Measurements from ENCODE around the gene FARS2. TPM values are rescaled to one million over a fixed set of nuclear protein-coding genes. Genes with fewer than 3 reads are reported as not detected.
"Not testable (repeated sequence)": the region's sequence is repeated elsewhere in the genome, so short reads cannot be mapped to it uniquely, and the experiment has no call there.

The FARS2 gene
- total RNA-seq, 4 donors from 2014 or later: 16.4 to 26.1 (median 21.4) TPM

GRCh38 chr6:5785249-5785648 is 523.9 kb downstream of the FARS2 start:
- WGBS, 2 donors: 63 to 66% methylated on average over 8 of the region's 8 CpGs
- Histone ChIP-seq H3K27ac (no peak overlapping the region), H3K4me3 (no peak overlapping the region), H3K27me3 (no peaks in the 10 kb centered on the region), H3K36me3 (peaks cover 0 to 3% (median 0%) of the 10 kb centered on the region in 3 donors), H3K9me3 (no peaks in the 10 kb centered on the region), H3K4me1 (peaks cover 0 to 6% (median 0%) of the 10 kb centered on the region in 4 donors)
- TF ChIP-seq, protein P1, sequence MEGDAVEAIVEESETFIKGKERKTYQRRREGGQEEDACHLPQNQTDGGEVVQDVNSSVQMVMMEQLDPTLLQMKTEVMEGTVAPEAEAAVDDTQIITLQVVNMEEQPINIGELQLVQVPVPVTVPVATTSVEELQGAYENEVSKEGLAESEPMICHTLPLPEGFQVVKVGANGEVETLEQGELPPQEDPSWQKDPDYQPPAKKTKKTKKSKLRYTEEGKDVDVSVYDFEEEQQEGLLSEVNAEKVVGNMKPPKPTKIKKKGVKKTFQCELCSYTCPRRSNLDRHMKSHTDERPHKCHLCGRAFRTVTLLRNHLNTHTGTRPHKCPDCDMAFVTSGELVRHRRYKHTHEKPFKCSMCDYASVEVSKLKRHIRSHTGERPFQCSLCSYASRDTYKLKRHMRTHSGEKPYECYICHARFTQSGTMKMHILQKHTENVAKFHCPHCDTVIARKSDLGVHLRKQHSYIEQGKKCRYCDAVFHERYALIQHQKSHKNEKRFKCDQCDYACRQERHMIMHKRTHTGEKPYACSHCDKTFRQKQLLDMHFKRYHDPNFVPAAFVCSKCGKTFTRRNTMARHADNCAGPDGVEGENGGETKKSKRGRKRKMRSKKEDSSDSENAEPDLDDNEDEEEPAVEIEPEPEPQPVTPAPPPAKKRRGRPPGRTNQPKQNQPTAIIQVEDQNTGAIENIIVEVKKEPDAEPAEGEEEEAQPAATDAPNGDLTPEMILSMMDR (IDR thresholded peaks at IDR 0.05): no peak
- TF ChIP-seq EP300 (IDR thresholded peaks at IDR 0.05): no peak
- no peak for TF ChIP-seq POLR2A (IDR thresholded peaks at IDR 0.05)
- DNase-seq (ENCODE audit: low spot score in 2 of 2): no peak

DNA sequence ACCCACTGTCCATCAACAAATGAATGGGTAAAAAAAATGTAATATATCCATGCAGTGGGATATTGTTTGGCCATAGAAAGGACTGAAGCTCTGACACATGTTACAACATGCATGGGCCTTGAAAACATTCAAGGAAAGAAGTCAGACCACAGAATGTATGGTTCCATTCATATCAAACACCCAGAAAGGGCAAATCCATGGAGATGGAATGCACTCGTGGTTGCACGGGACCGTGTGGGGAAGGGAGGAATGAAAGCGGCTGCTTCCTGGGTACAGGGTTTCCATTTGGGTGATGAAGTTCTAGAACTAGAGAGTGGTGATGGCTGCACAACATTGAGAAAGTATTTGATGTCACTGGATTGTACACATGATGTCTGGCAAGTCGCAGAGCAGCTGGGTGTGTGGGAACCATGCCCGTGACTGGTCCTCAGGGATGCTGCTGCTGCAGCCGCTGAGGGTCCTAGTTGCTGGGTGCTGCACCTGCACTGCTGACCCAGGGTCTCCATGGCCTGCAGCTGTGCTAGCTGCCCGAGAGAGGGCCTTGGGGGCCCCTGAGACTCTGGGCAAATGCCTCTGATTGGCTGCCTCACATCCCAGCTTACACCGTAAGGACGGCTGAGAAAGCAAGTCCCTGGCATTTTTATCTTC is 525.1 kb downstream of the FARS2 start:
- Histone ChIP-seq H3K9me3 (no peaks in the 10 kb centered on the region), H3K4me1 (peaks cover 0 to 6% (median 0%) of the 10 kb centered on the region in 4 donors), H3K4me3 (no peak overlapping the region), H3K27ac (no peak overlapping the region), H3K36me3 (peaks cover 0 to 3% (median 0%) of the 10 kb centered on the region in 3 donors), H3K27me3 (no peaks in the 10 kb centered on the region)
- TF ChIP-seq, protein P1 (IDR thresholded peaks at IDR 0.05): no peak
- TF ChIP-seq EP300 (IDR thresholded peaks at IDR 0.05) (no peak), POLR2A (IDR thresholded peaks at IDR 0.05) (no peak)
- WGBS, 2 donors: 54 to 64% methylated on average over 8 to 9 of the region's 10 CpGs
- no peak for DNase-seq (ENCODE audit: low spot score in 2 of 2)

GRCh38 chr6:5786969-5787720 is 525.8 kb downstream of the FARS2 start:
- DNase-seq (ENCODE audit: low spot score in 2 of 2): no peak
- H3K4me3 ChIP-seq: no peak overlapping the region
- H3K36me3 ChIP-seq: no peaks in the 10 kb centered on the region
- no peaks in the 10 kb centered on the region for H3K27me3 ChIP-seq
- H3K9me3 ChIP-seq: no peaks in the 10 kb centered on the region
- peaks cover 0 to 6% (median 0%) of the 10 kb centered on the region in 4 donors for H3K4me1 ChIP-seq
- WGBS, 2 donors: 65 to 67% methylated on average over 11 of the region's 11 CpGs
- TF ChIP-seq, protein P1 (IDR thresholded peaks at IDR 0.05): no peak
- no peak for TF ChIP-seq EP300 (IDR thresholded peaks at IDR 0.05)
- no peak for TF ChIP-seq POLR2A (IDR thresholded peaks at IDR 0.05)
- no peak overlapping the region for H3K27ac ChIP-seq

- not testable (repeated sequence) for H3K4me3 ChIP-seq; H3K4me1 ChIP-seq; H3K36me3 ChIP-seq; H3K27me3 ChIP-seq; H3K9me3 ChIP-seq; H3K27ac ChIP-seq; DNase-seq (ENCODE audit: low spot score in 2 of 2)
- 81 to 87% methylated on average over 5 of the region's 5 CpGs for WGBS, 2 donors
Observed at GRCh38 chr6:5789426-5789825, 528.1 kb downstream of the FARS2 start.

- not testable (repeated sequence) for H3K9me3 ChIP-seq; H3K4me1 ChIP-seq; DNase-seq (ENCODE audit: low spot score in 2 of 2); H3K36me3 ChIP-seq; H3K27me3 ChIP-seq; H3K4me3 ChIP-seq; H3K27ac ChIP-seq
Observed at GRCh38 chr6:5796555-5796954, 535.2 kb downstream of the FARS2 start.

DNA sequence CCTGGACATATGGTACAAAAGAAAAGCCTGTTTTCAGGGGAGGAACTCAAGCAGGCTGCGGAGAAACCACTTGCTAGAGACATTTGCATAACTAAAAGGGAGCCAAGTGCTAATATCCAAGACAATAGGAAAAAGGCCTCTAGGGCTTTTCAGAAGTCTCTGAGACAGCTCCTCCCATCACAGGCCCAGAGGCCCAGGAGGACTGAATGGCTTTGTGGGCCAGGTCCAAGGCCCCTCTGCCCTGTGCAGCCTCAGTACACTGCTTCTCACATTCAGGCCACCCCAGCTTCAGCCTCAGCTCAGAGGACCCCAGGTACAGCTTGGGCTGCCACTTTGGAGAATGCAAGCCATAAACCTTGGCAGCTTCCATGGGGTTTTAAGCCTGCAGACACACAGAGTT is 545.1 kb downstream of the FARS2 start:
- H3K4me1 ChIP-seq; H3K4me3 ChIP-seq; H3K27me3 ChIP-seq; H3K36me3 ChIP-seq; DNase-seq (ENCODE audit: low spot score in 2 of 2); H3K27ac ChIP-seq: not testable (repeated sequence)
- WGBS, 2 donors: 88 to 100% methylated on average over 1 of the region's 1 CpG
- H3K9me3 ChIP-seq: peaks cover 0 to 23% (median 0%) of the 10 kb centered on the region in 4 donors
